Activated CD8-positive, alpha-beta memory T cell treated with anti-CD3 and anti-CD28 coated beads for 4 hours (primary cell): ENCODE data around the gene TMBIM6.
"Not testable (repeated sequence)": the region's sequence is repeated elsewhere in the genome, so short reads cannot be mapped to it uniquely, and the experiment has no call there.

Source experiments
- DNase-seq, 2 donors: peaks; one replicate each; pipeline ENCODE4 v3.0.0-alpha.2; 2020; ENCODE audit warnings: low read depth in 2 of 2

The TMBIM6 gene

GRCh38 chr12:49730050-49730449 is 11.3 kb upstream of the TMBIM6 start:
- no peak for DNase-seq

GRCh38 chr12:49730568-49731101 is 10.7 kb upstream of the TMBIM6 start:
- no peak for DNase-seq

GRCh38 chr12:49733219-49734017 is 7.9 kb upstream of the TMBIM6 start:
- DNase-seq, result no peak

- not testable (repeated sequence) for DNase-seq
Observed at GRCh38 chr12:49734900-49735299, 6.5 kb upstream of the TMBIM6 start.

GRCh38 chr12:49738721-49739120 is 2.6 kb upstream of the TMBIM6 start:
- not testable (repeated sequence) for DNase-seq

GRCh38 chr12:49740277-49740676 is 1.1 kb upstream of the TMBIM6 start:
- not testable (repeated sequence) for DNase-seq

GRCh38 chr12:49741882-49742620 is 694 bp downstream of the TMBIM6 start:
- peak; percentile 71 to 79 for DNase-seq

- no peak for DNase-seq
Observed at GRCh38 chr12:49744363-49744885, 3.1 kb downstream of the TMBIM6 start.

GRCh38 chr12:49748306-49748705 is 6.9 kb downstream of the TMBIM6 start:
- DNase-seq, result no peak

GRCh38 chr12:49748800-49749199 is 7.4 kb downstream of the TMBIM6 start:
- no peak for DNase-seq

- DNase-seq, result peak in 1 of 2 donors; percentile 42
Observed at GRCh38 chr12:49750027-49750995, 9.0 kb downstream of the TMBIM6 start.

- no peak for DNase-seq
Observed at GRCh38 chr12:49750996-49751393, 9.6 kb downstream of the TMBIM6 start.

- no peak for DNase-seq
Observed at GRCh38 chr12:49761677-49762467, 20.5 kb downstream of the TMBIM6 start.

- no peak for DNase-seq
Observed at GRCh38 chr12:49762468-49762847, 21.1 kb downstream of the TMBIM6 start.

- DNase-seq, result peak; percentile 50 to 51
Observed at GRCh38 chr12:49763006-49763591, 21.7 kb downstream of the TMBIM6 start.

GRCh38 chr12:49764126-49764525 is 22.8 kb downstream of the TMBIM6 start:
- DNase-seq, result no peak

GRCh38 chr12:49766115-49766455 is 24.7 kb downstream of the TMBIM6 start:
- DNase-seq, result no peak

GRCh38 chr12:49767333-49767732 is 26.0 kb downstream of the TMBIM6 start:
- DNase-seq, result no peak

GRCh38 chr12:49773102-49773501 is 31.7 kb downstream of the TMBIM6 start:
- not testable (repeated sequence) for DNase-seq

GRCh38 chr12:49776413-49776812 is 35.1 kb downstream of the TMBIM6 start:
- DNase-seq, result peak in 1 of 2 donors; percentile 25
